ENCODE results near the gene GRIK4.

The GRIK4 gene

DNA sequence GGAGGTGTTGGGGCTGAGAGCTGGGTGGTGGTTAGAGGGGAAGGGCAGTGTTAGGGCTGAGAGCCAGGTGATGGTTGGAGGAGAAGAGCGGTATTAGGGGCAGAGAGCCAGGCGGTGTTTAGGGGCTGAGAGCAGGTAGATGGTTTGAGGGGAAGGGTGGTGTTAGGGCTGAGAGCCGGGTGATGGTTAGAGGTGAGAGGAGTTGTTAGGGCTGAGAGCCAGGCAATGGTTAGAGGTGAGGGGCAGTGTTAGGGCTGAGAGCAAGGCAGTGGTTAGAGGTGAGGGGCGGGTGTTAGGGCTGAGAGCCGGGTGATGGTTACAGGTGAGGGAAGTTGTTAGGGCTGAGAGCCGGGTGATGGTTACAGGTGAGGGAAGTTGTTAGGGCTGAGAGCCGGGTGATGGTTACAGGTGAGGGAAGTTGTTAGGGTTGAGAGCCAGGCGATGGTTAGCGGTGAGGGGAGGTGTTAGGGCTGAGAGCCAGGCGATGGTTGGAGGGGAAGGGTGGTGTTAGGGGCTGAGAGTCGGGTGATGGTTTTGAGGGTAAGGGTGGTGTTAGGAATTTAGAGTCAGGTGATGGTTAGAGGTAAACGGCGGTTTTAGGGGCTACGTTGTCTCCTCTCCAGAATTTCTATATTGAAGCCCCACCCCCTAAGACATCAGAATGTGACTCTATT lies 282.4 kb downstream of the GRIK4 start:
- Histone ChIP-seq H3K9me3 (ENCODE audit: control insufficient read depth, low read depth, low read length) (no peaks in the 10 kb centered on the region), H3K4me1 (ENCODE audit: control insufficient read depth, low read depth, low read length) (no peaks in the 10 kb centered on the region), H3K4me3 (ENCODE audit: low read length) (no peak overlapping the region), H3K27ac (ENCODE audit: low read length) (no peak overlapping the region), H3K9ac (ENCODE audit: low read length) (no peak overlapping the region), H3K27me3 (ENCODE audit: control insufficient read depth, insufficient read depth, low read length) (peaks cover 9% of the 10 kb centered on the region), H3K36me3 (ENCODE audit: control insufficient read depth, low read depth, low read length) (no peaks in the 10 kb centered on the region)

DNA sequence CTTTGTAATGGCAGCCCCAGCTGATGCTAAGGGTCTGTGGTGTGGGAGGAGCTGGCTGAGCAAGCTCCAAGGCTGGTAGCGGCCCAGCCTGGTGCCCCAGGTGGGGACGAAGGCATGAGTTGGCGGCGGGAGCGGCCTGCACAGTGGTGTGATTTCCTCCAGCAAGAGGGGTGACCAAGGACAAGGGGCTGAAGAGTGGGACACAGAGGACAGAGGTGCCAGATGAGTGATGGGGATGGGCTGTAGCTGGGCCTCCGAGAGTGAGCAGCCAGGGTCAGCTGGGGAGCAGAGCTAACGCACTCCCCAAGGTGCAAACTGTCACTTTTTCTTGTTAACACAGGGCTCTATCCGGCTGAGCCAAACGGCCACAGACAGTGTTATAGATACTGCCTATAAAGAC lies 283.2 kb downstream of the GRIK4 start:
- Histone ChIP-seq H3K27me3 (ENCODE audit: control insufficient read depth, insufficient read depth, low read length) (peaks cover 9% of the 10 kb centered on the region), H3K4me1 (ENCODE audit: control insufficient read depth, low read depth, low read length) (no peaks in the 10 kb centered on the region), H3K27ac (ENCODE audit: low read length) (no peak overlapping the region), H3K9me3 (ENCODE audit: control insufficient read depth, low read depth, low read length) (no peaks in the 10 kb centered on the region), H3K9ac (ENCODE audit: low read length) (no peak overlapping the region), H3K36me3 (ENCODE audit: control insufficient read depth, low read depth, low read length) (no peaks in the 10 kb centered on the region), H3K4me3 (ENCODE audit: low read length) (no peak overlapping the region)

DNA sequence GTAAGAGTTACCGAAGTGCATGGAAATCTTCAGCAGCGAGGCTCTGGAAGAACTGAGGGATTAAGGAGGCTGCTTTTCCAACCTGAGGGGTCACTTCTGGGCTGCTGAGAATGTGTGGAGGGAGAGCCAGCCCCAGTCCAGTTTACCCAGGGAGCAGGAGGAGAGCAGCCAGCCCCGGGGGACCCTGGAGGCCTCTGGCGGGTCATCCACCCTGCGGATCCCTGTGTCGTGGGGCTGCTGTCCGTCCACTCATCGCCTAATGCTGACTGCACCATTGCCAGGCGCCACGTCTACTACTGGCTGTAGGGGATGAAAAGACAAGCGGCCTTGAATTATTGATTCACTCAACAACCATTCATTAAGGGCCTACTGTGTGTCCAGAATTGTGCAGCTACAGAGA lies 283.6 kb downstream of the GRIK4 start:
- Histone ChIP-seq H3K9ac (ENCODE audit: low read length) (no peak overlapping the region), H3K27me3 (ENCODE audit: control insufficient read depth, insufficient read depth, low read length) (peaks cover 9% of the 10 kb centered on the region), H3K4me3 (ENCODE audit: low read length) (no peak overlapping the region), H3K27ac (ENCODE audit: low read length) (no peak overlapping the region), H3K36me3 (ENCODE audit: control insufficient read depth, low read depth, low read length) (no peaks in the 10 kb centered on the region), H3K9me3 (ENCODE audit: control insufficient read depth, low read depth, low read length) (no peaks in the 10 kb centered on the region), H3K4me1 (ENCODE audit: control insufficient read depth, low read depth, low read length) (no peaks in the 10 kb centered on the region)

DNA sequence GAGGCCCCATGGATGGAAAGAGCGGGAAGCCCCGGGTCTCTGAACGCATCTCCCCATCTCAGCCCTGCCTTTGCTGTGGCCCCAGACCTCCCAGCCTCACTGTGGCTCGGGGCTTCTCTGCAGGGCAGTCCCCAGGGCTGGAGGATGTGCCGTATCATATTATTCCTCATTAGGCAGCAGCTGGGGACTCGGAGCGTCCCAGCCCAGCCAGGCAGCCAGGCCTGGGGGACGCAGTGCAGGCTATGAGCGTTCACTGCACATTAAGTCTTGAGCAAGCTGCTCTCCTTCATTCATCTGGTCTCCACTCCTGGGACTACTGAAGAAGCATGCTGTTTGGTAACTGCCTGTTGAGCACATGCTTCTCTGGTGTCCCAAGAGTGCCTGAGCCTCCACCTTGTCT lies 285.6 kb downstream of the GRIK4 start:
- Histone ChIP-seq H3K9ac (ENCODE audit: low read length) (no peak overlapping the region), H3K4me1 (ENCODE audit: control insufficient read depth, low read depth, low read length) (no peaks in the 10 kb centered on the region), H3K27ac (ENCODE audit: low read length) (no peak overlapping the region), H3K4me3 (ENCODE audit: low read length) (no peak overlapping the region), H3K27me3 (ENCODE audit: control insufficient read depth, insufficient read depth, low read length) (peaks cover 9% of the 10 kb centered on the region), H3K36me3 (ENCODE audit: control insufficient read depth, low read depth, low read length) (no peaks in the 10 kb centered on the region), H3K9me3 (ENCODE audit: control insufficient read depth, low read depth, low read length) (no peaks in the 10 kb centered on the region)

DNA sequence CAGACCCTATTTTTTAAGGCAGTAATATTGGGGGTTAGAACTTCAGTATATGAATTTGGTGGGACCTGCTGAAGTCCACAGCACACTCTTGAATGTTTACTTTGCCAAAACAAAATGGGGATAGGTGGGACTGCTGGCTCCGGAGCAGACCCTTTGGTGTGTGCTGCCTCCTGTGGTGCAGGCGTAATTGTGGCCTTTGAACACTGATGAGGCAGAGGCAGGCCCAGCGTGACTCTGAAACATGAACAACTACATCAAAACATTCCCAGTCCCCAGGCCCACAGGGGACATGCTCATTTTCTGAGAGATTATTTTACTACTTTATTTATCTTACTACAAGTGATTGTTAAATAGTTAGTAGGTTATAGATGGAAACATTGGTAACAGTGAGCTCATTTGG lies 287.3 kb downstream of the GRIK4 start:
- Histone ChIP-seq H3K27ac (ENCODE audit: low read length) (no peak overlapping the region), H3K4me1 (ENCODE audit: control insufficient read depth, low read depth, low read length) (no peaks in the 10 kb centered on the region), H3K36me3 (ENCODE audit: control insufficient read depth, low read depth, low read length) (no peaks in the 10 kb centered on the region), H3K4me3 (ENCODE audit: low read length) (no peak overlapping the region), H3K27me3 (ENCODE audit: control insufficient read depth, insufficient read depth, low read length) (peaks cover 9% of the 10 kb centered on the region), H3K9me3 (ENCODE audit: control insufficient read depth, low read depth, low read length) (no peaks in the 10 kb centered on the region), H3K9ac (ENCODE audit: low read length) (no peak overlapping the region)

DNA sequence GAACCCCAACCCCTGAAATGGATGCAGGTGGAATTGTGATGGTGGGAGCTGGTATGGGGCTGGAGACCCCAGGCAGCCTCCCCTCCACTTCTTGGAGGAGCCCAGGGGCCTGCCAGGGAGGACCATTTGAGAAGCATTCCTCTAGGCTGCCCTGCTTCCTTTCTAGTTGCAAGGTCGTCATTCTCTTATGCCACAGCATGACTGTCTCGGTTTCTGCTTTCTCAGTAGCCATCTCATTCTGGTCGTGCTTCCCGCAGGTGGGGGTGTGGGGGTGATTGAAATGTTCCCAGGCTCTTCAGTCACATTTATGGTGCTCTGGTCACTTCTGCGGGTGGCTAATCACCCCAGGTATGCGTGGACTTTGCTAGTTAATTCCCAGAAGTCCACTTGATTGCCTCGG lies 288.7 kb downstream of the GRIK4 start:
- Histone ChIP-seq H3K9ac (ENCODE audit: low read length) (no peak overlapping the region), H3K4me3 (ENCODE audit: low read length) (no peak overlapping the region), H3K27me3 (ENCODE audit: control insufficient read depth, insufficient read depth, low read length) (peaks cover 9% of the 10 kb centered on the region), H3K27ac (ENCODE audit: low read length) (no peak overlapping the region), H3K9me3 (ENCODE audit: control insufficient read depth, low read depth, low read length) (no peaks in the 10 kb centered on the region), H3K4me1 (ENCODE audit: control insufficient read depth, low read depth, low read length) (no peaks in the 10 kb centered on the region), H3K36me3 (ENCODE audit: control insufficient read depth, low read depth, low read length) (no peaks in the 10 kb centered on the region)

DNA sequence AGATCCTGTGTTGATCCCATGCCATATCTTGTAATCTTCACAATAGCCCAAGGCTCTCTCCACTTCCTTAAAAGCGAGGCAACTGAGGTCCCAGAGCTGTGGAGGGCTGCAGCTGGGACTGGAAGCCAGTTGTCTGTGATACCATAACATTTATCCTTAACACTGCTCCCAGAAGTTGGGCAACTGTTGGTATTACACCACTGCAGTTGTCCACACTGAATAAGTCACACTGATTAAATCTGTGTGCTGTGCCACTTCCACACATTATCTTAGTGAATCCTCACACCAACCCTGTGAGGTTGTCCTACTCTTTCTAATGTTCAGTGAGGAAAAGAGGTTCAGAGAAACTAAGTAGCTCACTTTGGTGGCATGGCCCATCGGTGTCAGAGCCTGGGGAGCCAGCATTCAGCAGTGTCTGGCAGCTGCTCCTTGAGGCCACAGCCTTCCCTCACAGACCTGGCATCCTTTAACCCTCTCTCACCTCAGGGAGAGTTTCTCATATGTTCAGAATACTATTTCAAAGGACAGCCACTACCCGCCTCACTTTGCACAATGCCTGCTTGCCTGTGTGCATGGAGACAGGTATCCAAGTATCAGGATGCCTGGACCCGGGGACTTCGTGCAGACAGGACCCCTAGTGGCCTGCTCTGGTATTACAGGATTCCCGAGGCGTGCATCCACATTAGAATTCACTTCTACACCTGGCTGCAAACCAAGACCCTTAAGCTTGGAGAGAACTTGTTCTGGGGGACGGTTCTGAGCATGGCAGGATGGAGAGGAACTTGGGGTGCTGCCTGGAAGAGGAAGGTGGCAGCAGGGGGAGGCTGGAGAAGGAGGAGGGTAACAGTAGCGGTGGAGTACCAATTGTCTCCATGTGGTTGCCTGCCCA lies 290.5 kb downstream of the GRIK4 start:
- Histone ChIP-seq H3K9me3 (ENCODE audit: control insufficient read depth, low read depth, low read length) (no peaks in the 10 kb centered on the region), H3K27ac (ENCODE audit: low read length) (no peak overlapping the region), H3K9ac (ENCODE audit: low read length) (no peak overlapping the region), H3K4me1 (ENCODE audit: control insufficient read depth, low read depth, low read length) (peaks cover 2% of the 10 kb centered on the region), H3K36me3 (ENCODE audit: control insufficient read depth, low read depth, low read length) (no peaks in the 10 kb centered on the region), H3K4me3 (ENCODE audit: low read length) (no peak overlapping the region), H3K27me3 (ENCODE audit: control insufficient read depth, insufficient read depth, low read length) (peaks cover 9% of the 10 kb centered on the region)

DNA sequence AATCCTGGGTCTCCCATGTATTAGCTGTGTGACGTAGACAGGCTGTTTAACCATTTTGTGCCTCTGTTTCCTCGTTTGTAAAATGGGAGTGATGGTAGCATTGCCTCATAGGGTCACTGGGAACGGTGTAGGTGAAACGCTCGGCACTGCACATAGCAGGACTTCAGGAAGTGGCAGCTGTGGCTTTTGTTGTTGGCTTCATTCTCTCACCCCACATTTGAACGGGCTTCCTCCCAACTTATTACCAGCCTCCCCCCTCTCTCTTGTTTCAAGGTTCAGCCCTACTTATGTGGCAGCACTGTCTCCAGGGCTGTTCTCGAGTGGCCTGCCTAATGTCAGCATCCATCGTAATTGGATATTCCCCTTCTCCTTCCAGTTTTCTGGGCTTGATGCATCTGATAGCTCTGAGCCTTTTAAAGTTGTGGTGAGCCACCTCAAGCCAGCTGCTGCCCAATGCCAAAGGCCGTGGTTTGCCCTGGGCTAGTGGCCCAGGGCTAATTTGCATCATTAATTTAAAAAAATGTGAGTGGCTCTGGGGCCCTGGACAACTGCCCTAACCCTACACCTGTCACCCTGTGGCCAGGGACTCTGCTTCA lies 294.5 kb downstream of the GRIK4 start:
- Histone ChIP-seq H3K9me3 (ENCODE audit: control insufficient read depth, low read depth, low read length) (no peaks in the 10 kb centered on the region), H3K4me3 (ENCODE audit: low read length) (no peak overlapping the region), H3K27ac (ENCODE audit: low read length) (no peak overlapping the region), H3K4me1 (ENCODE audit: control insufficient read depth, low read depth, low read length) (peaks cover 9% of the 10 kb centered on the region), H3K27me3 (ENCODE audit: control insufficient read depth, insufficient read depth, low read length) (no peaks in the 10 kb centered on the region), H3K36me3 (ENCODE audit: control insufficient read depth, low read depth, low read length) (no peaks in the 10 kb centered on the region), H3K9ac (ENCODE audit: low read length) (no peak overlapping the region)

DNA sequence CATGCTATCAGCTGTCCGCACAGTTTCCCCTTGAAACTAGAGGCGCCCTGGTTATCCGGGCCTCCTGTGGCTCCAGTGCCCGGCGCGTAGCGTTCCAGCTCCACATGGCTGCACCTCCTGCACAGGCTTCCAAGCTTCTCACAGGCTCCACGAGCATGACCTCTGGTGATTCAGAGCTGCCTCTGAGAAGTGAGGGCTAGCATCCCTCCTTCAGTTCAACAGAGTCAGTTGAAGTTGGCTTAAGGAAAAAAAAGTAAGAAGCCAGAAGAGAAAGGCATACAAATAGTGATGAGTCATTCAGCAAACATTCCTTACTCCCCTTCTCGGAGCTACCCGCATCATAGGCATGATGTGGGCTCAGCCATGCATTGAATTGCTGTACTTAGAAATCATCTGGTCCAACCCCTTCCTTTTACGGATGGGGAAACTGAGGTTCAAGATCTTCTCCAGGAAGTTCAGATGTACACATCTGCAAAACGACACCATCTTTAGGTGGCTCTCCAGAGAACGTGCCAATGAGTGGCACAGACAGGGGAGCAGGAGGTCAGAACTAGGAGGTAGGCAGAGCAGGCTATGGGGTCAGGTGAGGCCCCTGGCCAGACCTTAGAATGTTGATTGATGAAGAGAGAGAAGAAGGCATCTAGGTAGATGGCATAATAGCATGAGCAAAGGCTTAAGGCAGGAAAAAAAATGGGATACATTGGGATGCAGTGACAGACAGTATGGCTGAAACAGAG lies 296.0 kb downstream of the GRIK4 start:
- Histone ChIP-seq H3K27ac (ENCODE audit: low read length) (no peak overlapping the region), H3K27me3 (ENCODE audit: control insufficient read depth, insufficient read depth, low read length) (no peaks in the 10 kb centered on the region), H3K9ac (ENCODE audit: low read length) (no peak overlapping the region), H3K4me3 (ENCODE audit: low read length) (no peak overlapping the region), H3K9me3 (ENCODE audit: control insufficient read depth, low read depth, low read length) (no peaks in the 10 kb centered on the region), H3K36me3 (ENCODE audit: control insufficient read depth, low read depth, low read length) (no peaks in the 10 kb centered on the region), H3K4me1 (ENCODE audit: control insufficient read depth, low read depth, low read length) (peaks cover 9% of the 10 kb centered on the region)

DNA sequence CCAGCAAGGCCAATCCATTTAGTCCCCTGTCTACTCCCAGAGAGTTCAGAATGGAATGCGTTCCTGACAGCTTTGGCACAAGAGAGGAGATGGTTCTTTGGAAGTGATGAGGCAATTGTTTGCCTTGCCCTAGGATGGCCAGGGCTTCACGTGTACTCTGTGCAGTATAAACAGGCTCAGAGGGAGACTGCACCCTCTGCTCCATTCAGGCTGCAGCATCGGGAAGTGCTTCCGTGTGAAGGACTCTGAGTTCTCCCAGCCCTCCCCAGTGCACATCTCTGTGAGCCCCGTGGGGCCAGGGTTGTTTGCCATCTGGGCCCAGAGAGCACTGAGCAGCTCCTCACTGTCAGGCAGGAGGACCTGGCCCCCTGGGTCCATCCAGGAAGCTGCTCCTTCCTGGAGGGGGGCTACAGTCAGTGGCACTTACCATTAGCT lies 297.1 kb downstream of the GRIK4 start:
- H3K36me3 ChIP-seq (ENCODE audit: control insufficient read depth, low read depth, low read length) = no peaks in the 10 kb centered on the region
- H3K27ac ChIP-seq (ENCODE audit: low read length) = no peak overlapping the region
- H3K27me3 ChIP-seq (ENCODE audit: control insufficient read depth, insufficient read depth, low read length) = no peaks in the 10 kb centered on the region
- H3K9ac ChIP-seq (ENCODE audit: low read length) = no peak overlapping the region
- no peak overlapping the region for H3K4me3 ChIP-seq (ENCODE audit: low read length)
- H3K4me1 ChIP-seq (ENCODE audit: control insufficient read depth, low read depth, low read length) = peaks cover 9% of the 10 kb centered on the region
- H3K9me3 ChIP-seq (ENCODE audit: control insufficient read depth, low read depth, low read length) = no peaks in the 10 kb centered on the region

DNA sequence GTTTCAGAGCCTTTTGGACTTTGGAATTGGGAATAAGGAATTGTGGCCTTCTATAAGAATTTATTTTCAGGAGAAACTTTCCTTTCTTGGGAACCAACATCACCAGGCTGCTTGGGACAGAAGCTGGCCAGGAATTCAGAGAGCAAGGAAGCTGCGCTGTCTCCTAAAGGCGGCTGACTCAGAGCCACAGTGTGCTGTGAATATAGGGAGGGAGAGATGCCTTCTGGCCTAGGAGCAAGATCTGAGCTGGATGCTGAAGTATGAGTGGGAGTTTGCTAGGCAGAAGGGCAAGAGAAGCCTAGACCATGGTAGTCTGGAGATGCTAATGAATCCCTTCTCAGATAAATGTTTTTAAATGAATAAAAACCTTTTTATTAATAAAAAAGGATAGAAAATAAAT lies 298.7 kb downstream of the GRIK4 start:
- Histone ChIP-seq H3K9me3 (ENCODE audit: control insufficient read depth, low read depth, low read length) (no peaks in the 10 kb centered on the region), H3K36me3 (ENCODE audit: control insufficient read depth, low read depth, low read length) (no peaks in the 10 kb centered on the region), H3K4me1 (ENCODE audit: control insufficient read depth, low read depth, low read length) (peaks cover 9% of the 10 kb centered on the region), H3K9ac (ENCODE audit: low read length) (no peak overlapping the region), H3K4me3 (ENCODE audit: low read length) (no peak overlapping the region), H3K27ac (ENCODE audit: low read length) (no peak overlapping the region), H3K27me3 (ENCODE audit: control insufficient read depth, insufficient read depth, low read length) (no peaks in the 10 kb centered on the region)
